LNCaP clone FGC (cell line): ENCODE results near the gene TCEA2.

Experiments
- DNase-seq: peaks from one replicate; pipeline ENCODE4 v3.0.0-alpha.2; 2011; ENCODE audit warnings: low read depth
- H3K4me3 ChIP-seq: 2 replicates; pipeline ENCODE4 v1.5.1; 2011; ENCODE audit warnings: mild to moderate bottlenecking, low read depth, low read length, control low read depth
- CTCF ChIP-seq: IDR thresholded peaks from 2 replicates; pipeline ENCODE4 v1.5.1; 2012; ENCODE audit warnings: mild to moderate bottlenecking; ENCODE audit not compliant: control insufficient read depth, insufficient read depth; ENCODE audit errors: extremely low read depth

TCEA2 gene

GRCh38 chr20:64062596-64063388 lies at the start of gene TCEA2:
TSS of gene TCEA2 (plus strand) at chr20:64063198. CDS start at chr20:64063313, 115 bp downstream.
- peak; percentile 83 for DNase-seq
- no peak for TF ChIP-seq CTCF
- H3K4me3 ChIP-seq, result peak within 1 kb of the TSS; percentile 90

DNA sequence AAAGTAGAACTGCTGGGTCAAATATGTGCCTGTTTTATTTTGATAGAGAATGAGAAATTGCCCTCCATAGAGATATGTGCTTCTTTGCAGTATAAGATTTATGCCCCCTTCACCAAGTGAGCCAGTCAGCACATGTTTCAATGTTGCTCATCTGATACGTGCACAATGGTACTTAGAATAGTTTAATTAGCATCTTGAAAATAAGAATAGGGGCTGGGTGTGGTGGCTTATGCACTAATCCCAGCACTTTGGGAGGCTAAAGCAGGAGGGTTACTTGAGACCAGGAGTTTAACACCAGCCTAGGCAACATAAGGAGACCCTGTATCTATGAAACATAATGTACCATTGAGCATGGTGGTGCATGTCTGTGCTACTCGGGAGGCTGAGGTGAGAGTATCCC lies 47.4 kb upstream of the TCEA2 start:
- TF ChIP-seq CTCF, result no peak
- no peak for DNase-seq
- no peak overlapping the region for H3K4me3 ChIP-seq

DNA sequence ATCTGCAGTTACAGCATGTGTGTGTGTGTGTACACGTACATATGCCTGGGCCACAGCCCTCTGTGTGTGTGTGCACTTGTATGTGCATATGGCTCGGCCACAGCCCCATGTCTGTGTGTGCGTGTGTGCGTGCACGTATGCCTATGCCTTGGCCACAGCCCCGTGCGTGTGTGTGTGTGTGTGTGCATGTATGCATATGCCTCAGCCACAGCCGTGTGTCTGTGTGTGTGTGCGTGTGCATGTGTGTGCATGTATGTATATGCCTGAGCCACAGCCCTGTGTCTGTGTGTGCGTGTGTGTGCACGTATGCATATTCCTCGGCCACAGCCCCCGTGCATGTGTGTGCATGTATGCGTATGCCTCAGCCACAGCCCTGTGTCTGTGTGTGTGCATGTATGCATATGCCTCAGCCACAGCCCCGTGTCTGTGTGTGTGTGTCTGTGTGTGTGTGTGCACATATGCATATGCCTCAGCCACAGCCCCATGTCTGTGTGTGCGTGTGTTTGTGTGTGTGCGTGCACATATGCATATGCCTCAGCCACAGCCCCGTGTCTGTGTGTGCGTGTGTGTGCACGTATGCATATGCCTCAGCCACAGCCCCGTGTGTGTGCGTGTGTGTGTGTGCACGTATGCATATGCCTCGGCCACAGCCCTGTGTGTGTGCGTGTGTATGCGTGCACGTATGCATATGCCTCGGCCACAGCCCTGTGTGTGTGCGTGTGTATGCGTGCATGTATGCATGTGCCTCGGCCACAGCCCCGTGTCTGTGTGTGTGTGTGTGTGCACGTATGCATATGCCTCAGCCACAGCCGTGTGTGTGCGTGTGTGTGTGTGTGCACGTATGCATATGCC lies 41.6 kb upstream of the TCEA2 start:
- TF ChIP-seq CTCF, result no peak
- no peak for DNase-seq
- H3K4me3 ChIP-seq, result no peak overlapping the region

DNA sequence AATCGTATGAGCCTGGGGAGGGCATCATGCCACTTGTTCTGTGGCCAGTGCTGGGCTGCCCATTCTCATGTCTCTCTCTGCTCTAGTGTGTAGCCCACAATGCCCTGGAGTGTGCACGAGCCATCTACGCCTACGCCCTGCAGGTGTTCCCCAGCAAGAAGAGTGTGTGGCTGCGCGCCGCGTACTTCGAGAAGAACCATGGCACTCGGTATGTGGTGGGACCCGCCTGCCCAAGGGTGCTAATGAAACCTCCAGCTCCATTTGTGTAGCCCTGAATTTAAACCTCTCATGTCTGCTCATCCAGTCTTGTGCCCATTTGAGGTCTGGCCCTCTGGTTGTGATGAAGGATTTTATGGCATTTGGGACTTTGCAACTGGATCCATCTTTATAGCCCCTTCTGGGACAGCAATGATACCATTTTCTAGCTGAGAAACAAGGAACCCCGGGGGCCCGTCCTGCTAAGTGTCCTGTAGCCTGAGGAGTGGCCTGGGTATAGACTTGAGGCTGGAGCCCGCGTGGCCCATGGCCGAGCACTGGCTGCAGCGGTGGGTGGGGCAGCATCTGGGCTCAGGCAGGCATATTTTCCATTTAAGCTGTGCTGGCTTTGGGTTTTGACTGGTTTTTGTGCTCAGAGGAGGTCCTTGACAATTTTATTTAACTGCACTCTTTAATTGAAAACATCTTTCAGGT lies 40.2 kb upstream of the TCEA2 start:
- no peak overlapping the region for H3K4me3 ChIP-seq
- TF ChIP-seq CTCF, result no peak
- DNase-seq, result no peak

DNA sequence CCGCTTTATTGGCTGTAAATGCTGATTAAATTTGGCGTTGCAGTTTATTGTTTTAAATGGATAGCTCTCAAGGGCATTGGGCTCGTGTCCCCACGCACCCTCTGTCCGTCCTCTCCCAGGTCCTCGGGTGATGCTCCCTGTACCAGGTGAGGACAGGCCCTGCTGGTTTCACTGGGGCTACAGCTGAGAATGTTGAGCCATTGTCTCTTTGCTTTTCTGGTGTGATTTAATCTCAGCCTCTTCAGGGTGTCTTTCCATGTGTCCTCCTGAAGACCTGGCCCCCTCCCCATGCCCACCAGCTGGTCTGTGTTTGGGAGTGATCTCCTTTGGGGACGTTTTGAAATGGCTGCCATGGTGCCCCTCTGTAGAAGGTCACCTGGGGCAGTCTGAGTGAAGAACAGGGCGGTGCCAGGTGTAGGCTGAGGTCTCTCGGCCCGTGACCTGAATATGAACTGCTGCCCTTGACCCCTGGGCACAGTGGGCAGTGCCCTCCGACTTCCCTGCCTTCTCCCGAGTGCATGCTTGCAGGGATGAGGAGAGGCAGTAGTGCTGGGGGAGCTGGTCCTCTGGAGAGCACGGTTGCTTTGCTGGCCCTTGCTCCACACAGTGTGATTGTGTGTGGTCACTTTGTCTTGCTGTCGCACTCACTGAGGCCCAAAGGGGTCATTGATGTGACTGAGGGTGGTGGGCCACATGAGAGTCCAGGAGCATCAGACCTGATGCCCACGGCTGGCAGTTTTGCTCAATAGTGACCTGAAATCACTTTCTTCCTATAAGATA lies 39.4 kb upstream of the TCEA2 start:
- no peak for DNase-seq
- no peak overlapping the region for H3K4me3 ChIP-seq
- TF ChIP-seq CTCF, result no peak
